HG03097 (cell line): Measurements from ENCODE around the gene WDR59.
"Not testable (repeated sequence)": the region's sequence is repeated elsewhere in the genome, so short reads cannot be mapped to it uniquely, and the experiment has no call there.

Experiments
- ATAC-seq: cut with Tn5 transposase; IDR thresholded peaks from one replicate; pipeline ENCODE4 v1.9.1; 2021; ENCODE audit not compliant: unreplicated experiment, low FRiP score

The WDR59 gene

GRCh38 chr16:74909665-74910064 is 75.3 kb downstream of the WDR59 start:
- no peak for ATAC-seq

GRCh38 chr16:74908759-74909158 is 76.2 kb downstream of the WDR59 start:
- ATAC-seq: not testable (repeated sequence)

DNA sequence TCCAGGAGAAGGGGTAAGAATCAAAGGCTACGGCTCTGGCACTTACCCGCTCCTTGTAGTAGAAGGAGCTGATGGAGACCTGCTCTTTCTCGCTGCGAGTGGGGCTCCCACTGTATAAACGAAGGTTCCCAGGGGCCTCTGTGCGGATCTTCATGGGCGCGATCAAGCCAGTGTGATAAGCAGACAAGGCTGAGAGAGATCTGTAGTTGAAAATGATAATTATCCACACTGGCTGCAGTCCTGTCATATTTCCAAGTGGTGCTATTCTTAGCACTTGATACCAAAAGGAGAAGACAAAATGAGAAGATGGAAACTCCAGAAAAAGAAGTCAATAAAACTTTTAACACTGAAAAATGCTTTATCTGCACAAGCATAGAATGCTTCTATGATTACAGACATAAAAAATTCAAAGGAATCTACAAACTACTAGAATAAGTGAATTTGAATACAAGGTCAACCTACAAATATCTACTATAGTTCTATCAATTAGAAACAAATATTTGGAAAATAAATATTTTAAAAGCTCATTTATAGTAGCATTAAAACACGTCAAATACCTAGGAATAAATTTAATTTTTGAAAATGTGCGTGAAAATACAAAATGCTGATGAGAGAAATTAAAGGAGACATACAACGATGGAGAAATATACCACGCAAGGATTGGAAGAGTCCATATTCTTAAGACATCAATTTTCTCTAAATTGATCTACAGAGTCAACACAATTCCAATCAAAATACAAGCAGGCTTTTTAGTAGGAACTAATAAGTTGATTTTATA is 80.8 kb downstream of the WDR59 start:
- ATAC-seq: no peak

GRCh38 chr16:74903120-74903519 is 81.8 kb downstream of the WDR59 start:
- ATAC-seq: no peak

DNA sequence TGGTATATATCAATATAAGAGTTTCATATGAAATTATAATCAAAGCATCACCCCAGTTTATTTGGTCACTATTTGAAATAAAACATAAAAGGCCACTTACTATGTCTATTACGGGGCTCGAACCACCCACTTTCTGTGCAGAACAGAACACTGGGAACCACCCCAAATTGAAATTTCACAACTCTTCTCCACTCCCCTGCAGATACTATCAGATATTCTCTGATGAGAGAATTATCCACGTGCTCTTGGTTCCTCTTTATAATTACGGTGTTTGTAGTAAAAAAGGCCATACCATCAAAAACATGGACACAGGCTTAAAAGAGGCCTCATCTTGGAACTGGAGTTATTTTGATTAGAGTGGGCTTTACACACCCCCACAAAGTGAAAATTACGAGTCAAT is 82.8 kb downstream of the WDR59 start:
- ATAC-seq: no peak

- ATAC-seq: no peak
Measured at GRCh38 chr16:74901606-74902005, 83.3 kb downstream of the WDR59 start.

GRCh38 chr16:74899816-74900215 is 85.1 kb downstream of the WDR59 start:
- ATAC-seq: no peak

DNA sequence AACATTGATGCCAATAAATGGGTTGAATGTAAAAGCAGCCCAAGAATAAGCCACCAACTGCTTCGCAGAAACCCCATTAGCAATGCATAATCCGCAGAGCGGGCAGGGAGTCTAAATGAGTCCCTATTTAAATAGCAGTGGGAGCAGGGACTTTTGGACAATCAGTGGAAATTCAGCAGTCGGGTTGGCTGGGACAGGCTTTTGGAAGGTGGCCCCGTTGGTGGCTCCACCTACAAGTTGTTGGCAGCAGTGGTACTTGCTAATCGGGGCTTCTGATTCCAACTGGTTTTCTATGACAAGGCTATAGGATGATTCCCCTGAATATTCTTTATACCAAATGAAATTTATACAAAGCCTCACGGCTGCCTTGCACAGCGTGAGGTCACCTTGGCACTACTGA is 86.3 kb downstream of the WDR59 start:
- ATAC-seq: no peak

DNA sequence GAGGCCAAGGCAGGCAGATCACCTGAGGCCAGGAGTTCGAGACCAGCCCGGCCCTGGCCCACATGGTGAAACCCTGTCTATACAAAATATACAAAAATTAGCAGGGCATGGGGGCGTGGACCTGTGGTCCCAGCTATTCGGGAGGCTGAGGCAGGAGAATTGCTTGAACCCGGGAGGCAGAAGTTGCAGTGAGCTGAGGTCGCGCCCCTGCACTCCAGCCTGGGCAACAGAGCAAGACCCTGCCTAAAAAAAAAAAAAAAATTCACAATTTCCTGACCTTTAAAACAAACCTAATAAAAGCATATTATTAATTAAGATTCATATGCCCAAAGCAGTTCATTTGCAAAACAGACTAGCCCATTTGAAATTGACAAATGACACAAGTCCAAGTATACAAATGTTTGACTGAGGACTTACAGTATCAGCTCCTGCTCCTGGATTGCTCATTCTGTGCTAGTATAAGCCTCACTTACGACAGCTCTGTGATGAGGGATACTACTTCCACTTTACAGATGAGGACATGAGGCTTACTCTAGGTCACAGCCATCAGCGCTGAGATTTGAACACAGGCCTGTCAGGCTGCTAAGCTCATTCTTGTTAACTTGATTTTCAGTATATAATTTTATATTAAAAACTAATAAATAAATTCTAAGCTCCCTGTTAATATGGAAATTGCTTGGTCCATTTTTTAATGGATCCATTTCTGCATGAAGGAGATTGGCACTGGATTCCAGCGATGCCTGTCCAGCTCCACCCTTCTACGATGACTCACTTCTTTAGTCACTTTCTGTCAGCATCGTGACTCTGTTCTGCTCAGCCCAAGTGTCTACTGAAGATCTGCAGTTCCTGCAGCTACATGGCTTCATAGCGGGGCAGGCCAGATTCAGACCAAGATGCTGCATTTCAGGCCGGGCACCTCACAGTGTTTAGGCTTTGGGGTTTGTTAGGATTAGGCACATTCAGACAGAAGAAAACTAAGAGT is 88.2 kb downstream of the WDR59 start:
- ATAC-seq: no peak

- ATAC-seq: no peak
Measured at GRCh38 chr16:74893541-74893940, 91.4 kb downstream of the WDR59 start.

- ATAC-seq: peak; percentile 72
Measured at GRCh38 chr16:74892574-74893461, 92.1 kb downstream of the WDR59 start.

DNA sequence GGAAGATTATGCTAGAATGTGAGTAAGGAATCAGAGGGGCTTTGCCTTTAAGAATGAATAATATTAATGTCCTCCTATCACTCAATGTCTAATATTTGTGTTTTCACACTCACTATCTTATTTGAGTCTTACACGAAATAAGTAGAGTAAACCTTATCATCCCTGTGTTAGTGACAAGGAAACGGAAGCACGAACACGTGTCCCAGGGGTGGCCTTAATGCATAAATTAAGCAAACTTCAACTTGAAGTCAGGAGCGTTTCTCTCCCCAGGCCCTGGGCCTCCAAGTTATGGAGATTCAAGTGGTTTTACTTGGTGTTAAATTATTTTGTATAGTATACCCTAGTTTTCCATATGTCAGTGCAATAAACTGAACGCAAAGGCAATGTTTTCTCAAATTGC is 96.0 kb downstream of the WDR59 start:
- ATAC-seq: no peak

- no peak for ATAC-seq
Measured at GRCh38 chr16:74888232-74888862, 96.6 kb downstream of the WDR59 start.

- no peak for ATAC-seq
Measured at GRCh38 chr16:74887084-74887483, 97.8 kb downstream of the WDR59 start.

- ATAC-seq: no peak
Measured at GRCh38 chr16:74877706-74878105, 107.2 kb downstream of the WDR59 start.

- ATAC-seq: no peak
Measured at GRCh38 chr16:74874912-74875546, 109.9 kb downstream of the WDR59 start.

- no peak for ATAC-seq
Measured at GRCh38 chr16:74874123-74874522, 110.8 kb downstream of the WDR59 start.

DNA sequence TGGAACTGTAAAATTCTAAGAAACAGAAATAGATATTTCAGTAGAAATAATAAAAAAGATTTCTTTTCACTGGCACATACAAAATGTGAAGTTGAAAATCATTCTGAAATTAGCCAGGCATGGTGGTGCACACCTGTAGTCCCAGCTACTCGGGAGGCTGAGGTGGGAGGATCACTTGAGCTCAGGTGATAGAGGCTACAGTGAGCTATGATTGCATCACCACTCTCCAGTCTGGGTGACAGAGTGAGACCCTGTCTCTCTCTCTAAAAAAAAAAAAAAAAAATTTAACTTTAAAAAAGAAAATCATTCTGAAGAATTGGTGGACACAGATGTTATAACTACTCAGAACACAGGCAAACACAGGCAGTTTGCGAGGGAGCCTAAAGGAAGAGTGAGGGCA is 112.6 kb downstream of the WDR59 start:
- ATAC-seq: no peak

- no peak for ATAC-seq
Measured at GRCh38 chr16:74871608-74872007, 113.3 kb downstream of the WDR59 start.

- no peak for ATAC-seq
Measured at GRCh38 chr16:74868501-74868900, 116.4 kb downstream of the WDR59 start.
